DOHH2 (cell line): ENCODE data around the gene SRPK2.
"Not testable (repeated sequence)": the region's sequence is repeated elsewhere in the genome, so short reads cannot be mapped to it uniquely, and the experiment has no call there.

ENCODE experiments used
- H3F3A ChIP-seq: fragments of 200-600 bp; sonication (generic), shearing (Covaris generic); 2 replicates; pipeline ENCODE4 v1.6.0; 2016; ENCODE audit warnings: antibody characterized with exemption, mild to moderate bottlenecking; ENCODE audit not compliant: control insufficient read depth, insufficient read depth
- H3K27ac ChIP-seq: fragments of 200-600 bp; sonication (generic); 2 replicates; pipeline ENCODE4 v1.5.1; 2014; ENCODE audit warnings: low read depth, mild to moderate bottlenecking, low read length, moderate library complexity
- H3K27me3 ChIP-seq: fragments of 200-600 bp; sonication (generic); 2 replicates; pipeline ENCODE4 v1.6.1; 2014; ENCODE audit warnings: mild to moderate bottlenecking, low read length, mixed read lengths; ENCODE audit not compliant: control insufficient read depth
- H3K36me3 ChIP-seq: fragments of 200-600 bp; sonication (generic); 2 replicates; pipeline ENCODE4 v1.6.1; 2014; ENCODE audit warnings: mild to moderate bottlenecking, low read length, moderate library complexity, mixed read lengths; ENCODE audit not compliant: control insufficient read depth
- H3K4me1 ChIP-seq: fragments of 200-600 bp; sonication (generic); 2 replicates; pipeline ENCODE4 v1.6.1; 2014; ENCODE audit warnings: mild to moderate bottlenecking, low read length, mixed read lengths; ENCODE audit not compliant: control insufficient read depth
- H3K4me2 ChIP-seq: fragments of 200-600 bp; sonication (generic); 2 replicates; pipeline ENCODE4 v1.6.0; 2014; ENCODE audit warnings: mild to moderate bottlenecking, low read length, moderate library complexity
- H3K4me3 ChIP-seq: fragments of 200-600 bp; sonication (generic); 2 replicates; pipeline ENCODE4 v1.5.1; 2014; ENCODE audit warnings: mild to moderate bottlenecking, low read length, mixed read lengths
- H3K79me2 ChIP-seq: fragments of 200-600 bp; sonication (generic); 2 replicates; pipeline ENCODE4 v1.6.1; 2014; ENCODE audit warnings: mild to moderate bottlenecking, low read length, mixed read lengths; ENCODE audit not compliant: control insufficient read depth
- H3K9me2 ChIP-seq: fragments of 200-600 bp; sonication (generic); replicated peaks from 2 replicates; pipeline ENCODE4 v1.6.1; 2014; ENCODE audit warnings: mild to moderate bottlenecking, low read length, mixed read lengths; ENCODE audit not compliant: control insufficient read depth
- H3K9me3 ChIP-seq: fragments of 200-600 bp; sonication (generic); 2 replicates; pipeline ENCODE4 v1.6.1; 2014; ENCODE audit warnings: antibody characterized with exemption, low read length, mixed read lengths; ENCODE audit not compliant: control insufficient read depth, insufficient read depth
- H4K20me1 ChIP-seq: fragments of 200-600 bp; sonication (generic); 2 replicates; pipeline ENCODE4 v1.6.0; 2014; ENCODE audit warnings: low read depth, mild to moderate bottlenecking, antibody characterized with exemption, low read length, moderate library complexity; ENCODE audit not compliant: control insufficient read depth, insufficient read depth
- EZH2phosphoT487 ChIP-seq: fragments of 200-600 bp; sonication (generic); IDR thresholded peaks from 2 replicates; pipeline ENCODE4 v1.6.1; 2017; ENCODE audit warnings: borderline replicate concordance, mild to moderate bottlenecking, antibody characterized with exemption, low read length, moderate library complexity, mixed read lengths
- TF ChIP-seq, protein P1 (sequence below): fragments of 200-600 bp; sonication (generic); IDR thresholded peaks from one replicate; pipeline ENCODE4 v1.5.1; 2014; ENCODE audit warnings: antibody characterized with exemption, mild to moderate bottlenecking, low read depth, low read length; ENCODE audit not compliant: poor library complexity, severe bottlenecking

Gene SRPK2

GRCh38 chr7:105325216-105325904 is 63.4 kb downstream of the SRPK2 start:
- peaks cover 14% of the 10 kb centered on the region for H3K79me2 ChIP-seq
- no peaks in the 10 kb centered on the region for H3K9me2 ChIP-seq
- TF ChIP-seq, protein P1, sequence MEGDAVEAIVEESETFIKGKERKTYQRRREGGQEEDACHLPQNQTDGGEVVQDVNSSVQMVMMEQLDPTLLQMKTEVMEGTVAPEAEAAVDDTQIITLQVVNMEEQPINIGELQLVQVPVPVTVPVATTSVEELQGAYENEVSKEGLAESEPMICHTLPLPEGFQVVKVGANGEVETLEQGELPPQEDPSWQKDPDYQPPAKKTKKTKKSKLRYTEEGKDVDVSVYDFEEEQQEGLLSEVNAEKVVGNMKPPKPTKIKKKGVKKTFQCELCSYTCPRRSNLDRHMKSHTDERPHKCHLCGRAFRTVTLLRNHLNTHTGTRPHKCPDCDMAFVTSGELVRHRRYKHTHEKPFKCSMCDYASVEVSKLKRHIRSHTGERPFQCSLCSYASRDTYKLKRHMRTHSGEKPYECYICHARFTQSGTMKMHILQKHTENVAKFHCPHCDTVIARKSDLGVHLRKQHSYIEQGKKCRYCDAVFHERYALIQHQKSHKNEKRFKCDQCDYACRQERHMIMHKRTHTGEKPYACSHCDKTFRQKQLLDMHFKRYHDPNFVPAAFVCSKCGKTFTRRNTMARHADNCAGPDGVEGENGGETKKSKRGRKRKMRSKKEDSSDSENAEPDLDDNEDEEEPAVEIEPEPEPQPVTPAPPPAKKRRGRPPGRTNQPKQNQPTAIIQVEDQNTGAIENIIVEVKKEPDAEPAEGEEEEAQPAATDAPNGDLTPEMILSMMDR: no peak
- TF ChIP-seq EZH2phosphoT487: no peak
- no peak overlapping the region for H3K4me2 ChIP-seq
- no peaks in the 10 kb centered on the region for H3K36me3 ChIP-seq
- no peaks in the 10 kb centered on the region; the same call in 1 of the 2 replicates for H3F3A ChIP-seq
- no peak overlapping the region for H3K4me3 ChIP-seq
- no peaks in the 10 kb centered on the region for H3K4me1 ChIP-seq
- H3K27me3 ChIP-seq: no peaks in the 10 kb centered on the region
- peaks cover 4% of the 10 kb centered on the region; the same call in 1 of the 2 replicates for H4K20me1 ChIP-seq
- no peak overlapping the region for H3K27ac ChIP-seq
- no peaks in the 10 kb centered on the region for H3K9me3 ChIP-seq

DNA sequence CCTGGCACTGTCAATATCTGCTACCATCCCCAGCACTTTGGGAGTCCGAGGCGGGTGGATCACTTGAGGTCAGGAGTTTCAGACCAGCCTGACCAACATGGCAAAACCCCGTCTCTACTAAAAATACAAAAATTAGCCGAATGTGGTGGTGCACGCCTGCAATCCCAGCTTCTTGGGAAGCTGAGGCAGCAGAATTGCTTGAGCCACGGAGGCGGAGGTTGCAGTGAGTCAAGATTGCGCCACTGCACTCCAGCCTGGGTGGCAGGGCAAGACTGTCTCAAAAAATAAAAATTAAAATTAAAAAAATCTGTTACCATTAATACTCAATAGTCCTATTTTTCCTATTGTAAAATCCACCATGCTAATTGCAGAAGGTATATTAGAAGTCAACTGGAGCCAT is 64.1 kb downstream of the SRPK2 start:
- H3K79me2 ChIP-seq: peaks cover 18% of the 10 kb centered on the region
- H3K4me2 ChIP-seq, H3K9me3 ChIP-seq, H3K9me2 ChIP-seq, H3K4me1 ChIP-seq, H3F3A ChIP-seq, H3K27me3 ChIP-seq, H3K36me3 ChIP-seq, H4K20me1 ChIP-seq, H3K27ac ChIP-seq, H3K4me3 ChIP-seq: not testable (repeated sequence)

- no peaks in the 10 kb centered on the region; the same call in 1 of the 2 replicates for H3F3A ChIP-seq
- H3K9me3 ChIP-seq: no peaks in the 10 kb centered on the region
- H3K4me3 ChIP-seq: no peak overlapping the region
- H3K4me2 ChIP-seq: no peak overlapping the region
- peaks cover 20% of the 10 kb centered on the region for H3K79me2 ChIP-seq
- H3K27ac ChIP-seq: no peak overlapping the region
- no peaks in the 10 kb centered on the region for H3K36me3 ChIP-seq
- H3K4me1 ChIP-seq: no peaks in the 10 kb centered on the region
- peaks cover 4% of the 10 kb centered on the region; the same call in 1 of the 2 replicates for H4K20me1 ChIP-seq
- no peaks in the 10 kb centered on the region for H3K9me2 ChIP-seq
- no peaks in the 10 kb centered on the region for H3K27me3 ChIP-seq
- TF ChIP-seq, protein P1: no peak
- TF ChIP-seq EZH2phosphoT487: no peak
Measured at GRCh38 chr7:105323366-105323765, 65.4 kb downstream of the SRPK2 start.

DNA sequence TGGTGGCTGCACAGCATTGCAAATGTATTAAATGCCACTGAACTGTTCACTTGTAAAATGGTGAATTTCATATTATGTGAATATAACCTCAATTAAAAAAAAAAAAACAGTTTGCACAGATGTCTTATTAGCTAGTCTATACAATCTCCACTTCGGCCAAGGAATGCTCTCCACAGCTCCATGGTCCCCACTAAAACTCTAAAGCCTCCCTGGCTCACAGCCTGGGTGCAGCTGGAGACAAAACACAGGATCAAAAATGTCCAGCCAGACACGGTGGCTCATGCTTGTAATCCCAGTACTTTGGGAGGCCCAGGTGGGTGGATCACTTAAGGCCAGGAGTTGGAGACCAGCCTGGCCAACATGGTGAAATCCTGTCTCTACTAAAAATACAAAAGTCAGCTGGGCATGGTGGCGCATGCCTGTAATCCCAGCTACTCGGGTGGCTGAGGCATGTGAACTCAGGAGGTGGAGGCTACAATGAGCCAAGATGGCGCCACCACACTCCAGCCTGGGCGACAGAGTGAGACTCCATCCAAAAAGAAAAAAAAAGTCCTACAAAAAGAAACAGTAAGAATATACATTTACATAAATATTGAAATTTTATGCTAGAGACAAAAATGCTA is 66.0 kb downstream of the SRPK2 start:
- H3K79me2 ChIP-seq: peaks cover 20% of the 10 kb centered on the region
- no peaks in the 10 kb centered on the region for H3K27me3 ChIP-seq
- H3K9me2 ChIP-seq: no peaks in the 10 kb centered on the region
- no peaks in the 10 kb centered on the region for H3K9me3 ChIP-seq
- no peak for TF ChIP-seq EZH2phosphoT487
- TF ChIP-seq, protein P1: no peak
- peaks cover 4% of the 10 kb centered on the region; the same call in 1 of the 2 replicates for H4K20me1 ChIP-seq
- no peak overlapping the region for H3K27ac ChIP-seq
- H3K4me3 ChIP-seq: no peak overlapping the region
- H3K36me3 ChIP-seq: no peaks in the 10 kb centered on the region
- H3K4me2 ChIP-seq: no peak overlapping the region
- H3F3A ChIP-seq: no peaks in the 10 kb centered on the region; the same call in 1 of the 2 replicates
- no peaks in the 10 kb centered on the region for H3K4me1 ChIP-seq
